Panc1 (cell line): ENCODE data around the gene GPR107. TPM values are rescaled to one million over a fixed set of nuclear protein-coding genes. Genes with fewer than 3 reads are reported as not detected.
A peak's percentile ranks its signal among the peaks of the same experiment; 100 is the strongest.

Source experiments
- ATAC-seq: fragments of 200-7000 bp; cut with Tn5 transposase; 2 replicates; pipeline ENCODE4 v1.9.1; 2020; ENCODE audit warnings: mild to moderate bottlenecking, moderate library complexity
- BruUV-seq: library from RNA; stranded (reverse); fragments of 400-500 nt; replicated peaks from 2 replicates; lab custom pipeline; 2021; lab: Mats Ljungman, UMichigan
- CTCF ChIA-PET: fragments of 300-600 bp; sonication (Branson Sonifier 250); formaldehyde crosslinking; loops from one replicate; lab custom pipeline; 2022; ENCODE audit warnings: antibody characterized with exemption; lab: Charles Lee
- POLR2A ChIA-PET: fragments of 300-600 bp; sonication (Branson Sonifier 250); formaldehyde crosslinking; loops from one replicate; lab custom pipeline; 2022; ENCODE audit warnings: antibody characterized with exemption; lab: Charles Lee
- DNase-seq: peaks from one replicate; pipeline ENCODE4 v3.0.0-alpha.2; 2010; ENCODE audit warnings: low read depth, low spot score
- H3K27ac ChIP-seq: 2 replicates; pipeline ENCODE4 v1.5.1; 2011; ENCODE audit warnings: mild to moderate bottlenecking, low read length, inconsistent platforms
- H3K27me3 ChIP-seq: fragments of 200-500 bp; sonication (Bioruptor generic); 2 replicates; pipeline ENCODE4 v1.6.0; 2014; ENCODE audit warnings: low read length, inconsistent platforms; ENCODE audit not compliant: control insufficient read depth, insufficient read depth
- H3K36me3 ChIP-seq: fragments of 200-500 bp; sonication (Bioruptor generic); 2 replicates; pipeline ENCODE4 v1.5.1; 2014; ENCODE audit warnings: inconsistent platforms, mild to moderate bottlenecking, low read length, moderate library complexity; ENCODE audit not compliant: control insufficient read depth, insufficient read depth
- H3K4me1 ChIP-seq: 2 replicates; pipeline ENCODE4 v1.5.1; 2011; ENCODE audit warnings: inconsistent platforms, mild to moderate bottlenecking, low read length, moderate library complexity; ENCODE audit not compliant: control insufficient read depth, insufficient read depth
- H3K4me3 ChIP-seq, 2 experiments: 2 replicates each; pipeline ENCODE4 v1.5.1; 2011 to 2012; ENCODE audit warnings: low read depth in 2 of 2, low read length in 2 of 2, mild to moderate bottlenecking in 2 of 2, inconsistent platforms in 1 of 2, moderate library complexity in 1 of 2
- H3K9me3 ChIP-seq: fragments of 200-500 bp; sonication (Bioruptor generic); 2 replicates; pipeline ENCODE4 v1.5.1; 2014; ENCODE audit warnings: low read depth, mild to moderate bottlenecking, inconsistent platforms, low read length, moderate library complexity; ENCODE audit not compliant: control insufficient read depth, insufficient read depth
- CTCF ChIP-seq: fragments of 450-650 bp; IDR thresholded peaks from 2 replicates; pipeline ENCODE4 v1.5.1; 2017; ENCODE audit warnings: mild to moderate bottlenecking
- POLR2AphosphoS5 ChIP-seq: IDR thresholded peaks from 2 replicates; pipeline ENCODE4 v1.6.1; 2012; ENCODE audit warnings: mild to moderate bottlenecking, low read depth, low read length, moderate library complexity
- REST ChIP-seq, 2 experiments: IDR thresholded peaks; 2 replicates each; pipeline ENCODE4 v1.6.1; 2011 to 2012; ENCODE audit warnings: low read depth in 2 of 2, control low read depth in 1 of 2, low read length in 1 of 2, mild to moderate bottlenecking in 1 of 2, moderate library complexity in 1 of 2; ENCODE audit not compliant: insufficient read depth in 1 of 2
- SIN3A ChIP-seq: IDR thresholded peaks from 2 replicates; pipeline ENCODE4 v1.6.1; 2012; ENCODE audit warnings: low read depth, mild to moderate bottlenecking, low read length, moderate library complexity, borderline replicate concordance; ENCODE audit not compliant: insufficient read depth
- TCF7L2 ChIP-seq: IDR thresholded peaks from 2 replicates; pipeline ENCODE4 v1.6.1; 2011; ENCODE audit warnings: mild to moderate bottlenecking, low read depth, low read length, inconsistent platforms
- in situ Hi-C: cut with HindIII; loops from 2 replicates; pipeline ENCODE4 v1.10.0; 2016; ENCODE audit warnings: low sequenced_read_pairs, low pct_unique_long_range_greater_than_20kb
- intact Hi-C: fragments of 100-400 bp; cut with micrococcal nuclease; formaldehyde crosslinking; loops from one replicate; pipeline ENCODE4 v1.10.0; 2022; ENCODE audit not compliant: unreplicated experiment
- total RNA-seq: library from RNA; stranded (reverse); gene quantifications from one replicate; pipeline ENCODE4 v1.2.1, GENCODE V29; 2021; ENCODE audit not compliant: unreplicated experiment

Gene GPR107
- total RNA-seq, 1 experiment from 2014 or later: 43.0 TPM

DNA sequence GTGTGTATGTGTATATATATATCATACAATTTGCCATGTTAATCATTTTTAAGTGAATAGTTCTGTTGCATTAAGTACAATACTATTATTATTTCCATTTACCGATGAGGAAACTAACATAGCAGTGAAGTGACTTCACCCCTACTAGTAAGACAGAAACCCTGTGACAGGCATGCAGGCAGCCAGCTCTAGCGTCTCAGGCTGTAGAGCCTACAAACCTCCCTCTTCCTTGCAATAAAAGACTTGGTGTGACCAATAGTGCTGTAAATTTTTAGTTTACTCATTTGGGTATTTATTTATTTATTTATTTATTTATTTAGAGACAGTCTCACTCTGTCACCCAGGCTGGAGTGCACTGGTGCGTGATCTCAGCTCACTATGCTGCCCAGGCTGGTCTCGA is 35.4 kb upstream of the GPR107 start:
- intact Hi-C loops: no loop called here
- Histone ChIP-seq H3K27me3 (no peaks in the 10 kb centered on the region), H3K27ac (no peak overlapping the region), H3K36me3 (no peaks in the 10 kb centered on the region), H3K9me3 (no peaks in the 10 kb centered on the region), H3K4me3 (no peak overlapping the region), H3K4me1 (peaks cover 28% of the 10 kb centered on the region)
- ATAC-seq: peak; percentile 36; the same call in 1 of the 2 replicates
- POLR2A ChIA-PET: interaction anchor here (0.6 kb wide), 1 partner anchor 34 kb away, joined by 3 read pairs; no protein-coding TSS in a partner anchor
- no peak for DNase-seq
- CTCF ChIA-PET: no interaction called here
- TF ChIP-seq SIN3A (no peak), TCF7L2 (no peak), POLR2AphosphoS5 (no peak), REST (IDR thresholded peaks at IDR 0.05; ENCODE audit: insufficient read depth in 1 of 2, low read depth in 2 of 2, low read length in 1 of 2) (no peak), CTCF (no peak)
- no TSS peak for BruUV-seq
- in situ Hi-C loops: no loop called here

DNA sequence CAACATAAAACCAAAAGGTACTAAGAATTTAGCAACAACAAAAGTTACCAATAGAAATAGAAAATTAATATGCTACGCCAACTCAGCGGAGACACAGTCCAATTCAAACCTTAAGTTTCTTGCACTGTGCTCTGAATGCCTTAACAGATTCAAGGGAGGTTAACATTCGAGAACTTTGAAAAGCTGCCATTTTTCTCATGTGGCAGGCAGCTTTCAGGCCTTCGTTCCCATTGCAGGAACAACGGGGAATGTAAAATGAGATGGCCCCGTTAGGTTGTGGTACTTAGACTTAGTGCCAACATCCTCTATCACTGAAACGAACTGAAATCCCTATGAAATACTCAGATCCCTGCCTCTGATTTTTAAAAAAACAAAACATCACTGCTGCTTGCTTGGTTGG is 33.1 kb upstream of the GPR107 start:
- in situ Hi-C loops (no loop called here), intact Hi-C loops (no loop called here)
- no peak for ATAC-seq
- ChIA-PET CTCF (no interaction called here), POLR2A (no interaction called here)
- no peak for DNase-seq
- Histone ChIP-seq H3K27me3 (no peaks in the 10 kb centered on the region), H3K36me3 (no peaks in the 10 kb centered on the region), H3K4me3 (no peak overlapping the region), H3K9me3 (no peaks in the 10 kb centered on the region), H3K27ac (peak overlapping the region; percentile 59; the same call in 1 of the 2 replicates), H3K4me1 (peaks cover 46% of the 10 kb centered on the region)
- no peak for TF ChIP-seq REST (IDR thresholded peaks at IDR 0.05; ENCODE audit: insufficient read depth in 1 of 2, low read depth in 2 of 2, low read length in 1 of 2)
- TF ChIP-seq CTCF: no peak
- TF ChIP-seq SIN3A: no peak
- TF ChIP-seq TCF7L2: no peak
- TF ChIP-seq POLR2AphosphoS5: no peak
- BruUV-seq: no TSS peak
